CD14-positive monocyte (primary cell): ENCODE measurements around the gene A4GALT. TPM values are rescaled to one million over a fixed set of nuclear protein-coding genes. Genes with fewer than 3 reads are reported as not detected.

ENCODE experiments used
- DNase-seq, 3 donors: peaks; one replicate each; pipeline ENCODE4 v3.0.0-alpha.2; 2011 to 2022
- H2AFZ ChIP-seq: 2 replicates; pipeline ENCODE4 v1.6.0; 2012; ENCODE audit warnings: mild to moderate bottlenecking, low read depth, low read length, inconsistent platforms; ENCODE audit not compliant: insufficient read depth, poor library complexity, severe bottlenecking
- H3K27ac ChIP-seq, 2 donors: 1 replicate in 1 of 2; 2 replicates in 1 of 2; pipeline ENCODE4 v1.5.1; 2012 to 2013; ENCODE audit warnings: low read length in 2 of 2, control low read depth in 1 of 2, inconsistent platforms in 1 of 2, low read depth in 1 of 2, mild to moderate bottlenecking in 1 of 2
- H3K27me3 ChIP-seq, 2 donors: one replicate each; pipeline versions ENCODE4 v1.6.0 to v1.6.1; 2011 to 2013; ENCODE audit warnings: low read length in 2 of 2; ENCODE audit not compliant: control insufficient read depth in 2 of 2, insufficient read depth in 2 of 2
- H3K36me3 ChIP-seq, 2 donors: replicated peaks in 1 of 2; 1 replicate in 1 of 2; 2 replicates in 1 of 2; pipeline versions ENCODE4 v1.5.1 to v1.6.1; 2012 to 2013; ENCODE audit warnings: low read length in 2 of 2, control low read depth in 1 of 2, inconsistent platforms in 1 of 2, mild to moderate bottlenecking in 1 of 2; ENCODE audit not compliant: insufficient read depth in 2 of 2, control insufficient read depth in 1 of 2
- H3K4me1 ChIP-seq, 2 donors: 1 replicate in 1 of 2; 2 replicates in 1 of 2; pipeline versions ENCODE4 v1.5.1 to v1.6.1; 2012 to 2013; ENCODE audit warnings: low read length in 2 of 2, control low read depth in 1 of 2, inconsistent platforms in 1 of 2, mild to moderate bottlenecking in 1 of 2, moderate library complexity in 1 of 2; ENCODE audit not compliant: insufficient read depth in 2 of 2, control insufficient read depth in 1 of 2
- H3K4me2 ChIP-seq: replicated peaks from 2 replicates; pipeline ENCODE3; 2012; ENCODE audit warnings: low read length, moderate library complexity, mild to moderate bottlenecking; ENCODE audit not compliant: poor library complexity, severe bottlenecking; ENCODE audit errors: extremely low read depth
- H3K4me3 ChIP-seq, 3 experiments: fragments of 200-600 bp in 1 of 3; sonication (generic) in 1 of 3; replicated peaks in 1 of 3; 1 replicate in 2 of 3; 2 replicates in 1 of 3; pipeline ENCODE4 v1.5.1; 2011 to 2013; ENCODE audit warnings: low read length in 3 of 3, mild to moderate bottlenecking in 3 of 3, control low read depth in 2 of 3, low read depth in 2 of 3, inconsistent platforms in 1 of 3, moderate library complexity in 1 of 3
- H3K79me2 ChIP-seq: 2 replicates; pipeline ENCODE4 v1.6.0; 2012; ENCODE audit warnings: mild to moderate bottlenecking, control low read depth, inconsistent platforms, low read length, moderate library complexity; ENCODE audit not compliant: insufficient read depth
- H3K9ac ChIP-seq: 2 replicates; pipeline ENCODE4 v1.6.0; 2017; ENCODE audit warnings: low read length, mild to moderate bottlenecking; ENCODE audit not compliant: insufficient read depth, poor library complexity, severe bottlenecking
- H3K9me3 ChIP-seq, 2 donors: replicated peaks in 1 of 2; 1 replicate in 1 of 2; 2 replicates in 1 of 2; pipeline versions ENCODE4 v1.5.1 to v1.6.1; 2012 to 2013; ENCODE audit warnings: low read length in 2 of 2, control low read depth in 1 of 2; ENCODE audit not compliant: control insufficient read depth in 1 of 2, insufficient read depth in 1 of 2
- H4K20me1 ChIP-seq: 2 replicates; pipeline ENCODE4 v1.6.0; 2012; ENCODE audit warnings: mild to moderate bottlenecking, low read length, control low read depth, moderate library complexity; ENCODE audit not compliant: insufficient read depth
- H3K27ac Mint-ChIP-seq, 7 donors: one replicate each; pipeline ENCODE4 v1.8.0; 2020; ENCODE audit warnings: mild to moderate bottlenecking in 7 of 7, mixed read lengths in 7 of 7, moderate library complexity in 6 of 7, inconsistent platforms in 2 of 7
- H3K27me3 Mint-ChIP-seq, 3 donors: one replicate each; pipeline ENCODE4 v1.8.0; 2021 to 2022; ENCODE audit warnings: low read depth in 3 of 3, mild to moderate bottlenecking in 3 of 3, mixed read lengths in 3 of 3, moderate library complexity in 3 of 3, inconsistent platforms in 1 of 3
- H3K36me3 Mint-ChIP-seq, 2 donors: one replicate each; pipeline ENCODE4 v1.8.0; 2020; ENCODE audit warnings: mixed read lengths in 2 of 2, inconsistent platforms in 1 of 2, mild to moderate bottlenecking in 1 of 2
- H3K4me1 Mint-ChIP-seq: one replicate; pipeline ENCODE4 v1.8.0; 2020; ENCODE audit warnings: mild to moderate bottlenecking, mixed read lengths
- H3K4me3 Mint-ChIP-seq, 2 donors: one replicate each; pipeline ENCODE4 v1.8.0; 2020; ENCODE audit warnings: mild to moderate bottlenecking in 2 of 2, mixed read lengths in 2 of 2, moderate library complexity in 1 of 2
- H3K9me3 Mint-ChIP-seq, 7 donors: one replicate each; pipeline ENCODE4 v1.8.0; 2020 to 2022; ENCODE audit warnings: mixed read lengths in 7 of 7, mild to moderate bottlenecking in 6 of 7, moderate library complexity in 6 of 7, inconsistent platforms in 2 of 7
- CTCF ChIP-seq: fragments of 200-600 bp; IDR thresholded peaks from one replicate; pipeline ENCODE4 v1.8.0; 2022; ENCODE audit warnings: antibody characterized with exemption, mild to moderate bottlenecking
- WGBS: methylation state at CpG from one replicate; pipeline ENCODE4 v1.1.5; 2013; ENCODE audit warnings: missing lambda C conversion rate; ENCODE audit not compliant: insufficient coverage; 5-methylcytosine and 5-hydroxymethylcytosine counted together
- intact Hi-C, 2 donors: fragments of 100-400 bp; cut with micrococcal nuclease; formaldehyde crosslinking; loops; one replicate each; pipeline versions ENCODE4 v1.15.0 to v1.15.1; 2023
- polyA plus RNA-seq, 3 donors: library from polyadenylated mRNA; depleted of rRNA in 1 of 3; unstranded in 2 of 3; stranded (reverse) in 1 of 3; fragments of 300-500 nt in 2 of 3; fragments of >200 nt in 1 of 3; fragmentation: Illumina TruSeq in 2 of 3; gene quantifications; 1 replicate in 2 of 3; 2 replicates in 1 of 3; pipeline ENCODE4 v1.2.3, GENCODE V29; 2012 to 2021

The A4GALT gene
- polyA plus RNA-seq, 3 donors = not detected

GRCh38 chr22:42716649-42717127 is 4.0 kb downstream of the A4GALT start:
- H3K4me2 ChIP-seq = no peak overlapping the region
- H3K27me3 ChIP-seq = peaks cover 28 to 52% of the 10 kb centered on the region in 2 donors
- H3K79me2 ChIP-seq = no peaks in the 10 kb centered on the region
- no peak for TF ChIP-seq CTCF
- H2AFZ ChIP-seq = no peak overlapping the region
- no peak for DNase-seq
- peaks cover 38 to 58% (median 46%) of the 10 kb centered on the region in 3 donors for H3K27me3 Mint-ChIP-seq
- no peaks in the 10 kb centered on the region for H3K9me3 ChIP-seq
- H3K36me3 ChIP-seq = no peaks in the 10 kb centered on the region
- H3K36me3 Mint-ChIP-seq = peaks cover 4 to 14% of the 10 kb centered on the region in 2 donors
- H3K4me1 ChIP-seq = peaks cover 5 to 9% of the 10 kb centered on the region in 2 donors
- H3K27ac Mint-ChIP-seq = no peak overlapping the region
- H4K20me1 ChIP-seq = no peaks in the 10 kb centered on the region
- H3K4me3 ChIP-seq = no peak overlapping the region
- peaks cover 0 to 15% (median 6%) of the 10 kb centered on the region in 7 donors for H3K9me3 Mint-ChIP-seq
- 98% methylated on average over 4 of the region's 5 CpGs for WGBS
- H3K27ac ChIP-seq = no peak overlapping the region
- H3K4me3 Mint-ChIP-seq = no peak overlapping the region
- peaks cover 14% of the 10 kb centered on the region for H3K4me1 Mint-ChIP-seq
- no peak overlapping the region for H3K9ac ChIP-seq
- intact Hi-C loops = no loop called here

DNA sequence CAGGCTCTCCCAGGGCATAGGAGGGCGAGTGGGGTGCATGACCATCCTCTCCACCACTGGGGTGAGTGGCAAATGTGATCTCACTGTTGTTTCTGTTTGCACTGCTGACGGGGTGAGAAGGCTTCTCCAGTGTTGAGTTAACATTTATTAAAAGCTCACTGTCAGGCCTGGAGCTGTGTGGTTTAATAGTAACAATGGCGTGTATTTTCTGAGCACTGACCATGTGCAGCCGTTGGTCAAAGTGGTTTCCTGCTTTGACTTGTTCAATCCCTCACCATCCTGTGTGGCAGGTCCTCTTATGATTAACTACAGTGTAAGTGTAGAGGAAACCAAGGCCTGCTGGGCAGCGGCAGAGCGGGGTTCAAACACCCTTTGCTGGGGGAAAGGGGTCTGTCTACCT is 4.4 kb downstream of the A4GALT start:
- peaks cover 33 to 54% (median 42%) of the 10 kb centered on the region in 3 donors for H3K27me3 Mint-ChIP-seq
- no peak overlapping the region for H3K4me3 ChIP-seq
- H3K4me2 ChIP-seq = no peak overlapping the region
- no peaks in the 10 kb centered on the region for H4K20me1 ChIP-seq
- DNase-seq = no peak
- H3K9me3 Mint-ChIP-seq = peaks cover 0 to 11% (median 3%) of the 10 kb centered on the region in 7 donors
- WGBS = 42% methylated on average over 3 of the region's 6 CpGs
- TF ChIP-seq CTCF = no peak
- no peaks in the 10 kb centered on the region for H3K36me3 ChIP-seq
- intact Hi-C loops = no loop called here
- H3K4me1 Mint-ChIP-seq = peaks cover 12% of the 10 kb centered on the region
- H3K4me1 ChIP-seq = peaks cover 5 to 9% of the 10 kb centered on the region in 2 donors
- no peaks in the 10 kb centered on the region for H3K9me3 ChIP-seq
- peaks cover 23 to 47% of the 10 kb centered on the region in 2 donors for H3K27me3 ChIP-seq
- no peaks in the 10 kb centered on the region for H3K79me2 ChIP-seq
- H3K9ac ChIP-seq = no peak overlapping the region
- H3K27ac ChIP-seq = no peak overlapping the region
- no peak overlapping the region for H3K4me3 Mint-ChIP-seq
- no peak overlapping the region for H2AFZ ChIP-seq
- H3K36me3 Mint-ChIP-seq = peaks cover 4 to 9% of the 10 kb centered on the region in 2 donors
- no peak overlapping the region for H3K27ac Mint-ChIP-seq
